ENCODE measurements around the gene CBFB.
"Not testable (repeated sequence)": the region's sequence is repeated elsewhere in the genome, so short reads cannot be mapped to it uniquely, and the experiment has no call there.

Gene CBFB

DNA sequence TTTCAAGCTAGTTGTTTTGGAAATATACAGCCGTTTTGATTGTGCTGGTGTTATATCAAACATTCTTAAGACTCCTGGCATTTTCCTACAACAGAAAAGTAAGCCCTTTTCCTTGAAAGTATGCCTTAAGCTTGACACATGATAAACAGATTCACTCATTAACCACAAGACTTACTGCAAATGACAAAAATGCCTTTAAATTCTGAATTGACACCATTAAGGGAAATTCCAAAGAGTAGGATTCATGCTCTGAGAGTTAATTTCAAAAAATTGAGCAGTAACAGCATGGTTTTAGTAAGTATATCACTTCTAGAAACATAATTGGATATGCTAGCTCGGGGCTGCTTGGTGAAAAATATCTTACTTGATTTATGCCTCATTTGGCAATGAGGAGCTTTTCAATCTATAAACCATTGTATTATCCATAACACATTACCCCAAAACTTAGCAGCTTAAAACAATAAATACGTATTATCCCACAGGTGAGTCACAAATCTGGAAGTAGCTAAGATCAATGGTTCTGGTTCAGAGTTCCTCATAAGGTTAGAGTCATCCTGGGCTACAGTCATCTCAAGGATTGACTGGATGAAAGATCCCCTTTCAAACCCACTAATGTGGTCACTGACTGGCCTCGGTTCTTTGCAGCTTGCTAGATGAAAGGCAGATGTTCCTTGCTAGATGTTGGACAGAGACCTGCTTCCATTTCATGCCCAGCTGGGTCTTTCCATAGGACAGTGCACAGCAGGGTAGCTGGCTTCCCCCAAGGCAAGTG is 72.5 kb downstream of the CBFB start:
- DNase-seq, result peak; percentile 37

DNA sequence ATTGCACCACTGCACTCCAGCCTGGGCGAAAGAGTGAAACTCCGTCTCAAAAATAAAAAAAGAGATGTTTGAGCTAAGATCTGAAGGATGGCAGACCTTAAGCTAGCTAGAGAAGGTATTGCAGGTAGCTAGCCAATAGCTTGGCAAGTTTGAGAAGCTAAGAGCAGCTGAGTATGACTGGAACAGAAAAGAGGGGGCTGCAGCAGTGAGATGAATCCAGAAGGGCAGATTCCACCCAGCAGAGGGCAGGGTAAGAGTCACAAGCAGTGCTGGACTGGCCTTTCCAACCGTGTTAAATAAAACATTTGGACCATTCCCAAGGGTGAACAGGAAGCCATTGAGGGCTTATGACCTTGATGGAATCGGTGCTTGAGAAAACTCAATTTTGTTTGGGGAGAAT is 75.1 kb downstream of the CBFB start:
- no peak for DNase-seq

DNA sequence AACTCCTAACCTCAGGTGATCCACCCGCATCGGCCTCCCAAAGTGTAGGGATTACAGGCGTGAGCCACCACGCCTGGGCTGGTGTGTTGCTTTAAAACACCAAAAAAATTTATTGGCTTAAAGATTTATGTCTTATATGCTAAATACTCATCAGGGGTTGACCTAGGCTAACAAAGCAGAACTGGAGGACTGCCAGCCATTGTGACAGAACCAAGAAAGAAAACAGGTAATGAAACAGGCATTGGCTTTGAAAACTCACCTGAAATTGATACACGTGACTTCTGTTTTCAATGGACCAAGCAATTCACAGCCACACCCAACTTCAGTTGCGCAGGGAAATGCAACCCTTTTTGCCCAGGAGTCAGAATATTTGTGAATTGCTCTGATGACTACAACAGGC is 75.9 kb downstream of the CBFB start:
- DNase-seq, result no peak

DNA sequence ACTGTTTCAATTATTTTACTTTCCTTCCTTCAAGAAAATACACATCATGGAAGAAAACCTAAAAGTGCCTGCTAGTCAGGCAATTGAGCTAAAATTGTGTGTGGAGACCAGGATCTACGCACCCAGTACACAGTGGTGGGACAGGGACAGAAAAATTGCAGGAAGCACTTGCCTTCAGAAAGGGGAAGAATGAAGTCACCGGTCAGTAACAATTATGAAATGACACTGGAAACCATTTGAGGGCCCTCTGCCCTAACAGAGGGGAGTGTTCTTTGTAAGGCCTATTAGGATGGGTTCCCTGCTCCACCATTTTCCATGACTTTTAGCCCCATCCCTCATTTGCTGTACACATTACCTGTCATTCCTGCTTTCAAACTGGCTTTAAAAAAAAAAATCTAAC is 76.3 kb downstream of the CBFB start:
- DNase-seq, result no peak

DNA sequence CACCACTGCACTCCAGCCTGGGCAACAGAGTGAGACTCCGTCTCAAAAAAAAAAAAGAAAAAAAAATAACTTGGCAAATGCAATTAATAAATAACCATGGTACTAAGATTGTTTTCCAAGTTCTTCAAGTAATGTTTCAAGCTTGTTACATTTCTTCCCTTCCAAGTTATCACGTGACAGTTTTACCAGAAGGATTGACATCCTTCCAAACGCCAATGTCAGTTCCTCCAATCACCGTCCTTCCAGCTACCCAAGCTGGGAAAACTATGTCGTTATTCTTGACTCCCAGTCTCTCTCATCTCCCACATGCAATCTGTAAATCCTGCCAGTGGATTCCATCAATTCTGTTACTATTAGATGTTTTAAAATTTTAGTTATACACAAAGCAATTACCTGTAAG is 76.9 kb downstream of the CBFB start:
- no peak for DNase-seq

DNA sequence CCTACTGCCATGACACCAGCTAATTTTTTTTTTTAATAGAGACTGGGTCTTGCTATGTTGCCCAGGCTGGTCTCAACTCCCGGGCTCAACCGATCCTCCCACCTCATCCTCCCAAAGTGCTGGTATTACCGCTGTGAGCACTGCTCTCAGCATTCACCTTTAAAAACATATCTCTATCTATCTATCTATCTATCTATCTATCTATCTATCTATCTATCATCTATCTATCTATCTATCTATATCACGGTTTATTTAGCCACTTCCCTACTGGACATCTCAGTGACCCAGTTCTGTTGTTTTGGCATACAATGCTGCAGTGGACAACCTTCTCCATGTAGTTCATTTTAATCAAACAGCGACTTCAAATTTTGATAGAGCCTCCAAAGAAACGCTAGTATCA is 79.5 kb downstream of the CBFB start:
- no peak for DNase-seq

DNA sequence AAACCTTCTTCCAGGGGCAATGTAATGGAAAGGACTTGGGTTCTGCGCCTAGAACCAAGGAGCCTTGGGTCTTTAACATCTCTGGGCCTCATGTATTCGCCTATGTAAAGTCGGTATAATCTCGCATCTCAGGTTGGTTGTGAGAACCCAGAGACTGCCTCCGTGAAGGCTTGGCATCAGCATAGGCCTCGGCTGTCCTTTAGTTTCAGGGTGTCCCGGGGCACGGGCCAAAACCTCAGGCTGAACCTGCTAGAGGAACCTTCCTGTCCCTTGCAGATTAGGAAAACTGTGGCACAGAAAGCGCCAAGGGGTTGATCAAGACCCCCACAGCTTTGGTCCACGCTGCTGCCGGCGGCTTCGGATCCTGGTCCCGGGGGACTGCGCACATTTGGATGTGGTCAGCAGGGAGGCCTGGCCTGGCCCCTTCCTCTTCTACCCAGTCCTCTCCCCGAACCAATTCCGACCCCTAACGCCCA is 80.0 kb downstream of the CBFB start:
- no peak for DNase-seq

DNA sequence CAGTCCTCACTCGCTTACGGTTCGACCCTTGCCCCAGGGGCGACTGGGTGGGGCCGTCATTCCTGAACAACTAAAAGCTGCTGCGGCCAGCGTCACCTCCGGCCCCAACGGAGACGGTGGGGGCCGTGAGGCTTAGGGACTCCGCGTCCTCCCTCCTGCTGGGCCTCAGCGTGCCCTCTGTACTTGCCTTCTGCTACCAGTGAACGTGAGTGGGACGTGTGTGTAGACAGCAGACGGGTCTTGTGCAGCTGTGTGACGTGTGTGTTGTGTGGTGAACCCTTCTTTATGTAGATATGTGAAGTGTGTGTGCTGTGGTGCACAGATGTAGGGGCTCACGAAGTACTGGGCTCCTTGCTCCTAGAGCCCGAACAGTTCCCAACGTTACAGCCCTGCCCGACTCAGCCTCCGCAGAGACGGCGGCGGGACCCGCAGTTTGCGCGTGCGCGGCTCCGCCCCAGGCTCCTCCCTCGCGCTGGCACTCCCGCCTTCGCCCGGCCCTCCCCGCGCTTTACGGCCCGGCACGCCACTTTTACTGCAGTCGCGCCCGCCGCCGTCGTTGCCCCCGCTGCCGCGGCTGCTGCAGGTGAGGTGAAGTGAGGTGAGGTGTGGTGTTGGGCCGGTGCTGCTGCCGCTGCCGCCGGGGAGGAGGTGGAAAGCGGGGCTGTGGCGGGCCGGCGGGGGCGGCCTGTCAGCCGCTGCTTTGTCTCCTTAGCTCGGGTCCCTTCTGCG is 80.6 kb downstream of the CBFB start, which contains the start of gene PHAF1:
Gene PHAF1 (plus strand): TSS at position 535 of the 729 bp plus-strand sequence. CDS start 235 bp downstream, outside the sequence.
- peak; percentile 99 for DNase-seq

DNA sequence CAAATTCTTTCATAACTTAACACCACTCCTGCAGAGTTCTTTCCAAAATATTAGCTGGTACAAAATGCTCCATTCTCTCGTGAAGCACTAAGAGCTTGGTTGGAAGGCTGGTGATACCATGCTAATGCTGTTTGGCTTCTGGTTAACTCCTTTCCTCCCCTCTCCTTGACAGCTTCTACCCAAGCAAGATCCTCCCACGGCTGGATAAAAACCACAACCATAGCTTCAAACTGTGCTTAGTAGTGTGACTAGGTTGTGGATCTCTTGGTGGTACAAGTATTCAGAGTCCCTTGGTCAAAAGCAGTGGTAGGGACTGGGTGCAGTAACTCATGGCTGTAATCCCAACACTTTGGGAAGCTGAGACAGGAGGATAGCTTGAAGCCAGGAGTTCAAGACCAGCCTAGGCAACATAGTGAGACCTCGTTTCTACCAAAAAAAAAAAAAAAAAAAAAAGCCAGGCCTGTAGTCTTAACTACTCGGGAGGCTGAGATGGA is 83.0 kb downstream of the CBFB start:
- DNase-seq, result no peak

DNA sequence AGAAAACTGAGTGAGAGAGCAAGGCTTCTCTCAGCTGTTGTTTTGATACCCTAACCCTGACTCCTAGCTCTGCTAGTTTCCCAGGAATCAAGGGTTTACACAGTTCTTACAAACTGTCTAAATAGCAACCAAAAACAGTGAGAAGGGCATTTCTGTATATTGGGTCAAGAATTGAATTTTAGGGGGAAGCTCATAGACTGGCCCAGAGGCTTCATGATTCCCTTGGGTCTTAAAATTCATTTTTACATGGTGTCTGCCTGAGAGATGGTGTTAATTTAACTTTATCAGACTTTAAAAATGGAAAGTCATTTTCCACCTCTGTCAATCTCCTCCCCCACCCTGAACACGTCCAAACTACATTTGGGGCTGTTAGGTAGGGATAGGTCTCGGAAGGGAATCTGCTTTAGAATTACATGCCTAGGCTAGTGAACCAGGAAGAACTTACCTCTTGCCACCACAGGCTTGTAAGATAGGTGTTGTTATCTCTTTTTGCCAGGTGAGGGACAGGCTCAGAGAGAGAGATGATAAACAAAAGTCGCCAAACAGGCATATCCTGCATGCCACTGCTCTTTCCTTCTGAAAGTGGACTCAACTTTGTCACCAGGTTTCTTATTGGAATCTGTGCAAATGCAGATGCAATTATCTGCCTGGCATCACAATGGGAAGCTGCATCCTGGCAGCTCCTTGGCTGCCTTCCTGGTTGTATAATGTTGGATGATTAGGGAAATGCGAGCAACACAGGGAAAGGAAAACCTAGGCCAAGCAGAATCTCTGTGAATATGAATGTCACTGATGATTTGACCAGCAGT is 83.8 kb downstream of the CBFB start:
- DNase-seq, result no peak

DNA sequence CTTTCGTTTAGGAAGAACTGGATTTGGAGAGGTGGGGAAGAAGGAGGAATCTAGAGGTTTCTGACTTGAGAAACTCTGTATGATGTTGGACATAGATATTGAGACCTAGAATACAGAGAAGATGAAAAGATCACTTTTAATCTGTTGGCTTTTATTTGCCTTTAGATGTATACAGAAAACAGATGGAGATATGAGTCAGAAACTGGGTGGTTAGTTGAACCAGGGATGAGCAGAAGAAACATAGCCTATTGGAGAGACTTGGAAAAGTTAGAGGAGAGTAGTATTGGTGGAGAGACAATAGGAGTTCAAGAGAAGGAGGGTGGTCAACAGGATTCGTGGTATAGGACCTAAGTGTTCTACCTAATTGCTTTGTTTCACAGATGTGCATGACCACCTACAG is 85.8 kb downstream of the CBFB start:
- DNase-seq, result no peak

DNA sequence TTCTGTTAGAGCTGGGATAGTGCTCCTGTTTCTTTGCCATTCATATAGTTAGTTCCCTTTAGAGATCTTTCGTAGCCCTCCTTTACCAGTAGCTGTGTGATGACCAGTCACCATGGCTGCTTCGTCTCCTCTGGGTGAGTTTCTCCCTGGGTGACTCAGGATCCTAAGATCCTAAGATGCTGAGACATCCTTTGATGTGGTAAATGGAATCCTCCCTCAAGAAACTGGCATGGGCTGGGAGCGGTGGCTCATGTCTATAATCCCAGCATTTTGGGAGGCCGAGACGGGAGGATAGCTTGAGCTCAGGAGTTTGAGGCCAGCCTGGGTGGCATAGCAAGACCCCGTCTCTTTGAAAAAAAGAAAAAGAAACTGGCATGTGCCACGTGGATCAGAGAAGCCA is 86.7 kb downstream of the CBFB start:
- DNase-seq, result no peak

DNA sequence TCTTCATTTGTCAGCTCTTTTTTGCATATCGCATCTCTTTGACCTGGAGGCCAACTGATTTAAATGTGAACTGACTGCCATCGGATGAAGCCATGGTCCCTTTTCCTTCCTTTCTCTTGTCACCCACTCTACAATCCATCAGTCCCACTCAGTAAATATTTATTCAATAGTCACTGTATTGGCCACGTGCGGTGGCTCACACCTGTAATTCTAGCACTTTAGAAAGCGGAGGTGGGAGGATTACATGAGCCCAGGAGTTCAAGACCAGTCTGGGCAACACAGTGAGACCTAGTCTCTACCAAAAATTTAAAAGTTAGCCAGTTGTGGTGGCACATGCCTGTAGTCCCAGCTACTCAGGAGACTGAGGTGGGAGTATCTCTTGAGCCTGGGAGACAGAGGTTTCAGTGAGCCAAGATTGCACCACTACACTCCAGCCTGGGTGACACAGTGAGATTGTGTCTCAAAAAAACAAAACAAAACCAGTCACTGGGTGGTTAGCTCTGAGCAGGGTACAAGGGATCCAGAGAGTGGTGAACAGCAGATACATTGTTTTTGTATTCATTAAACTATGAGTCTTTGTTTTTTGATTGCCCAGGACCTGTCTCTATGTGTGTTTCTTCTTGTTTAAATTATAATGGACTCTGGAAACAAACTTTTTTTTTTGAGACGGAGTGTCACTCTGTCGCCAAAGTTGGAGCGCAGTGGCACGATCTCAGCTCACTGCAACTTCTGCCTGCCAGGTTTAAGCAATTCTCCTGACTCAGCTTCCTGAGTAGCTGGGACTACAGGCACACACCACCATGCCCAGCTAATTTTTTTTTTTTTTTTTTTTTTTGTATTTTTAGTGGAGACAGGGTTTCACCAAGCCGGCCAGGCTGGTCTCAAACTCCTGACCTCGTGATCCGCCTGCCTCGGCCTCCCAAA is 87.7 kb downstream of the CBFB start:
- no peak for DNase-seq

DNA sequence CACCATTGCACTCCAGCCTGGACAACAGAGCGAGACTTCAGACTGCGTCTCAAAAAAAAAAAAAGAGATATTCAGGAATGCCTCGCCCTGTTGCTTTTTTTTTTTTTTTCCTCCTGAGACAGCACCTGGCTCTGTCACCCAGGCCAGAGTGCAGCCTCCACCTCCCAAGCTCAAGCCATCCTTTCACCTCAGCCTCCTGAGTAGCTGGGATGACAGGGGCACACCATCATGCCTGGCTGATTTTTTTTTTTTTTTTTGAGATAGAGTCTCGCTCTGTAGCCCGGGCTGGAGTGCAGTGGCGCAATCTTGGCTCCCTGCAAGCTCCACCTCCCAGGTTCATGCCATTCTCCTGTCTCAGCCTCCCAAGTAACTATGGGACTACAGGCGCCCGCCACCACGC is 88.8 kb downstream of the CBFB start:
- no peak for DNase-seq

DNA sequence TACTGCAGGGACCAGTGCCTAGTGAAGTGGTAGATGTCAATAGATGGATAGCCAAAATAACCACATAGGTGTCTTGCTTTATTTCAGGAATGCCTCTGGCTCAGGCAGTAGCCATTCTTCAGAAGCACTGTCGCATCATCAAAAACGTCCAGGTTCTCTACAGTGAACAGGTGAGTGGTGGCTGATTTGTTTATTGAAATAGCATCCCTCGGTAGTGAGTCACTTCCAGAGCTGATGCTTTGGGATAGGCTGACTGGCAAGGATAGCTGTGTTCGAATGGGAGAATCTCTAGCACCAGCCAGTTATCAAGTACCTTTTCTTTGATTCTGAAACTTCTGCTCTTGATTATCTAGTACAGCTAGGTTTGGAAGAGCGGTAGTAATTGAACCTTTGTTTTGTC is 91.1 kb downstream of the CBFB start:
- no peak for DNase-seq

DNA sequence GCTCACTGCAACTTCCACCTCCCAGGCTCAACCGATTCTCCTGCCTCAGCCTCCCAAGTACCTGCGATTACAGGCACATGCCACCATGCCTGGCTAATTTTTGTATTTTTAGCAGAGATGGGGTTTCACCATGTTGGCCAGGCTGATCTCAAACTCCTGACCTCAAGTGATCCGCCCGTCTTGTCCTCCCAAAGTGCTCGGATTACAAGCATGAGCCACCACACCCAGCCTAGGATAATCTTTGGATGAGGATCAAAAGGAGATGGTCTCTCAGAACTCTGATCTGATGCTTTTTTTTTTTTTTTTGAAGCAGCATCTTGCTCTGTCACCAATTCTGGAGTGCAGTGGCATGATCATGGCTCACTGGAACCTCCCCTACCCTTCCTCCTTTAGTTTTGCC is 93.8 kb downstream of the CBFB start:
- not testable (repeated sequence) for DNase-seq

DNA sequence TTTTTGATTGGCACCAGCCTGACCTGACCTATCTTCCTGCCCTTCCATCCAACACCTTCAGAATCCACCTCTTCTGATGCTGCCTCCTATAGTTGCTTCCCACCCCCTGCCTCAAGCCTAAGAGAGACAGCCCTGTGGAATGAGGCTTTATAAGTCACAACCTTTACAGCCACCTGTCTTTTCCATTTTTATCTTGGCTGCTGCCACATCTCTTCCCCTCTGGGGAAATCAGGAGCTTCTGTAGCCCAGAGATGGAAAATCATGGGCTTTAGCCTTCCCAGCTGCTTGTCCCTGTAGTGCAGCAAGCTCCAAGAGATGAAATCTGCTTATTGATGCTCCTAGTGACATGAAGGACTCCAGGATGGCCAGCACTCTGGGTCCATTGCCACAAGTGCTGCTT is 99.5 kb downstream of the CBFB start:
- no peak for DNase-seq

DNA sequence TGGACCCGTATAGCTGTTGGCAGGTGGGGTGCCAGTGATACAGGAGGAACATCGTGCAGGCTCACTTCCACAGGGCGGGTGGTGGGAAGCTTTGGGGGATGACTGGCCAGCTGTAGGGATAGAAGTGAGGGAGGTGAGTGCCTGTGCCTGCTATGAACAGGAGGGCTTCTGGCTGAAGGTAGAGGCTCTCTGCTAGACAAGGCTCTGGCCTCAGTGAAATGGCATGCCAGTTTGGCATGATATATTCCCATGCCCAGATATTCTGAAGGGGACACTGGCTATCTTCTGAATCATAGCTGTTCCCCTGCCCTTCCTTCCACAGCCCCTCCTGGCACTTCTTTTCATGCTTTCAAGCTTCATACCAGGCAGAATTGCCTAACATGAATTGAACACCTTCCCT is 99.9 kb downstream of the CBFB start:
- no peak for DNase-seq

DNA sequence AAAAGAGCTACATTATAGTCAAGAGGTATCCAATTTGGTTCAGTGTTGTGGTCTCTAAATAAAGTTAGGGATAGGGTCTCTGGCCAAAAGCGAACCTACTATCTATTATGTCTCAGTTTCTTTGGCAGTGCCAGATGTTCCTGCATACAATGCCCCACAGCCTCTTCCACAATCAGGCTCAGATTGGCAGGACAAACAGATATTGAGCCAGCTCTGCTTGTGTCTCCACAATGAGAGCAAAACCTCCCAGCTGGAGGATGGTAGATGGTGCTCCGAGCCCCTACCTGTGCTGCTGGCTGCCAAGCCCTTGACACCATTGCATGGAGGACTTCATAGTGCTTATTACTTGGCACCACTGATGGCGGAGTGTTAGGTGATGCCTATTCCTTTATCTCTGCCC is 100.5 kb downstream of the CBFB start:
- no peak for DNase-seq

DNA sequence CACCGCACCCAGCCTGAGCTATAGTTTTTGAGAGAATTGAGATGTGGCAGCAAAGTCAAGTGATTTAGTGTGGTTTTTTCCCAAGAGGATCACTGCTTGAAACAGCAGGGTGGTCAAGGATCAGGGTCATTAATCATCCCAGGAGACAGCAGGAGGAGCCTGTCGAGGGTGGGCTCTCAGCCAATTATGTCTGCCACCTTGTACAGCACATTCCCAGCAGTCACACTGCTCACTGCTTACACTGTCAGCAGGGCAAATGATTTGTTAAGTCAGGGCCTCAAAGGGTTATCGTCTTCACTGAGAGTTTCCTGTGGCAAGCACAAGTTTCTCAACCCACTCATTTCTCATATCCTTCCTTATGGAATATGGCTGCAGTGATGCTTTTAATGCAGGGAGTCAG is 108.7 kb downstream of the CBFB start:
- no peak for DNase-seq

DNA sequence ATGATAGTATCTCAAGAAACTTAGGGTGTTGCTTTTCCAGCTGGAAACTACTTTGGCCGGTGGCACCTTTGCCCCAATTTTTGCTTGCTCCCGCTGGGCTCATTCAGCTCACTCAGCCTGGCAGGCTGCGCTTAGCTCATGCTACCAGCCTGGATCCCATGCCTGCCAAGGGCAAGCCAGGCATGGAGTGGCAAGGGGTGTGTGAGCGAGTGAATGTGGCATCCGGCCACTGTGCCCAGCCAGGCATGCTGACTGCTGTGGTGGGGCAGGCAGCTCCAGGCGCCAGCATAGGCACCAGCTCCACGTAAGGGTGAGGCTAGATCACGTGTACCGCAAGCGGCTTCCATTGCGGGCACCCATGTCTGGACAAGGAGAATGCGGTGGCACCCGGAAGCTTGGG is 112.4 kb downstream of the CBFB start:
- DNase-seq, result no peak

DNA sequence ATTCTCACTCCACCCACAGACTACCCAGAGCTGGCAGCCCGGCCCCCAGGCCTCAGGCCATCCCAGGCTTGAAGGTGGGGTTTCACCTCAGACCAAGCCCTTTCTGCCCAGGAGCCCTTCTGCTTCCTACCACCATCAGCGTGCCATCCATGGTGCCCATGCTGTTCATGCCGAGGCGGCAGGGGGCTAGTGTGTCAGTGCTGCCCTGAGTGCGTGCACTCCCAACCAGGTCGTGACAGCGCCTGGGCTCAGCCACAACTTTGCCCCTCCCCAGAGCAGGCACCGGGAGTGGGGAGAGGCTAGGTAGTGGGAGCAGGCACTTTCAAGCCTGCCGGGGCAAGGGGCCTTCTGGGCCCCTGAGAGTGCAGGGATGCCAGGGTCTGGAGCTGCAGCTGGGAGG is 113.4 kb downstream of the CBFB start:
- no peak for DNase-seq

Measured in stimulated activated CD8-positive, alpha-beta memory T cell treated with anti-CD3 and anti-CD28 coated beads, Interleukin-4, amount 100 ng/mL, for 48 hours (primary cell).